ENCODE measurements around the gene MRPS27.

- TF ChIP-seq POLR2A (IDR thresholded peaks at IDR 0.05; ENCODE audit: low read length) (no peak), GATA1 (IDR thresholded peaks at IDR 0.05; ENCODE audit: low read depth, low read length) (no peak)
Observed at GRCh38 chr5:72185496-72186329, 134.3 kb downstream of the MRPS27 start.
